ENCODE data around the gene LRMDA.
"Not testable (repeated sequence)": the region's sequence is repeated elsewhere in the genome, so short reads cannot be mapped to it uniquely, and the experiment has no call there.

Gene LRMDA

GRCh38 chr10:75617485-75618155 is 186.2 kb downstream of the LRMDA start:
- Histone ChIP-seq H3K27me3 (ENCODE audit: insufficient read depth, low read depth, severe bottlenecking) (no peaks in the 10 kb centered on the region), H3K9me3 (ENCODE audit: severe bottlenecking) (no peaks in the 10 kb centered on the region), H3K4me3 (ENCODE audit: low read depth, low read length) (no peak overlapping the region), H3K27ac (no peak overlapping the region), H3K36me3 (no peaks in the 10 kb centered on the region)
- TF ChIP-seq CTCF (IDR thresholded peaks at IDR 0.05; ENCODE audit: low read depth, low read length) = no peak
- no peak for DNase-seq

- DNase-seq = no peak
- H3K4me3 ChIP-seq (ENCODE audit: low read depth, low read length) = no peak overlapping the region
- H3K27ac ChIP-seq = no peak overlapping the region
These were observed 188.2 kb downstream of the LRMDA start for GRCh38 chr10:75619635-75620034.

GRCh38 chr10:75620356-75620755 is 188.9 kb downstream of the LRMDA start:
- no peak overlapping the region for H3K27ac ChIP-seq
- no peaks in the 10 kb centered on the region for H3K9me3 ChIP-seq (ENCODE audit: severe bottlenecking)
- no peaks in the 10 kb centered on the region for H3K27me3 ChIP-seq (ENCODE audit: insufficient read depth, low read depth, severe bottlenecking)
- H3K36me3 ChIP-seq = no peaks in the 10 kb centered on the region
- TF ChIP-seq CTCF (IDR thresholded peaks at IDR 0.05; ENCODE audit: low read depth, low read length) = no peak
- no peak for DNase-seq
- H3K4me3 ChIP-seq (ENCODE audit: low read depth, low read length) = no peak overlapping the region

More at GRCh38 chr10:75619635-75620034, 188.2 kb downstream of the LRMDA start:
- no peaks in the 10 kb centered on the region for H3K27me3 ChIP-seq (ENCODE audit: insufficient read depth, low read depth, severe bottlenecking)
- no peak for TF ChIP-seq CTCF (IDR thresholded peaks at IDR 0.05; ENCODE audit: low read depth, low read length)
- no peaks in the 10 kb centered on the region for H3K9me3 ChIP-seq (ENCODE audit: severe bottlenecking)
- H3K36me3 ChIP-seq = no peaks in the 10 kb centered on the region

- DNase-seq; H3K4me3 ChIP-seq (ENCODE audit: low read depth, low read length); H3K27ac ChIP-seq; H3K36me3 ChIP-seq; H3K9me3 ChIP-seq (ENCODE audit: severe bottlenecking); H3K27me3 ChIP-seq (ENCODE audit: insufficient read depth, low read depth, severe bottlenecking): not testable (repeated sequence)
These were observed 189.6 kb downstream of the LRMDA start for GRCh38 chr10:75621003-75621402.

- H3K27ac ChIP-seq = no peak overlapping the region
- no peak for TF ChIP-seq CTCF (IDR thresholded peaks at IDR 0.05; ENCODE audit: low read depth, low read length)
- no peak for DNase-seq
- H3K9me3 ChIP-seq (ENCODE audit: severe bottlenecking) = no peaks in the 10 kb centered on the region
- H3K36me3 ChIP-seq = no peaks in the 10 kb centered on the region
- H3K4me3 ChIP-seq (ENCODE audit: low read depth, low read length) = no peak overlapping the region
- no peaks in the 10 kb centered on the region for H3K27me3 ChIP-seq (ENCODE audit: insufficient read depth, low read depth, severe bottlenecking)
These were observed 191.1 kb downstream of the LRMDA start for GRCh38 chr10:75622503-75622902.

GRCh38 chr10:75623310-75624093 is 192.1 kb downstream of the LRMDA start:
- Histone ChIP-seq H3K27ac (no peak overlapping the region), H3K9me3 (ENCODE audit: severe bottlenecking) (no peaks in the 10 kb centered on the region), H3K27me3 (ENCODE audit: insufficient read depth, low read depth, severe bottlenecking) (no peaks in the 10 kb centered on the region), H3K36me3 (no peaks in the 10 kb centered on the region), H3K4me3 (ENCODE audit: low read depth, low read length) (no peak overlapping the region)
- TF ChIP-seq CTCF (IDR thresholded peaks at IDR 0.05; ENCODE audit: low read depth, low read length) = no peak
- DNase-seq = no peak

Measured in WERI-Rb-1 (cell line).